T-helper 17 cell (primary cell): ENCODE data around the gene GLP1R. TPM values are rescaled to one million over a fixed set of nuclear protein-coding genes. Genes with fewer than 3 reads are reported as not detected.
A peak's percentile ranks its signal among the peaks of the same experiment; 100 is the strongest.

Source experiments
- ATAC-seq: fragments of 150-1000 bp; cut with Tn5 transposase; 2 replicates; pipeline ENCODE4 v1.10.0; 2021; ENCODE audit warnings: mild to moderate bottlenecking, moderate library complexity
- DNase-seq, 3 donors: peaks; one replicate each; pipeline versions ENCODE4 v3.0.0 to v3.0.0-alpha.2; 2020 to 2021
- H3K9me3 ChIP-seq: one replicate; pipeline ENCODE4 v1.7.0; 2013; ENCODE audit warnings: low read length, mild to moderate bottlenecking; ENCODE audit not compliant: control insufficient read depth, poor library complexity, severe bottlenecking
- H3K27ac Mint-ChIP-seq: one replicate; pipeline ENCODE4 v1.8.0; 2022; ENCODE audit warnings: mild to moderate bottlenecking, moderate library complexity, mixed read lengths
- H3K27me3 Mint-ChIP-seq: one replicate; pipeline ENCODE4 v1.8.0; 2022; ENCODE audit warnings: mixed read lengths
- H3K36me3 Mint-ChIP-seq: one replicate; pipeline ENCODE4 v1.8.0; 2022; ENCODE audit warnings: low read depth, mixed read lengths
- H3K4me1 Mint-ChIP-seq: one replicate; pipeline ENCODE4 v1.8.0; 2022; ENCODE audit warnings: mild to moderate bottlenecking, mixed read lengths
- H3K4me3 Mint-ChIP-seq: one replicate; pipeline ENCODE4 v1.8.0; 2022; ENCODE audit warnings: mild to moderate bottlenecking, moderate library complexity, mixed read lengths
- total RNA-seq, 4 donors: library from RNA in 2 of 4; stranded (reverse) in 2 of 4; gene quantifications; one replicate each; pipeline ENCODE4 v1.2.3 and lab custom pipeline; 2022 to 2026

Gene GLP1R
- total RNA-seq (not detected), total RNA-seq (lab: John Stamatoyannopoulos, UW) (0 reads per million in 2 donors)

DNA sequence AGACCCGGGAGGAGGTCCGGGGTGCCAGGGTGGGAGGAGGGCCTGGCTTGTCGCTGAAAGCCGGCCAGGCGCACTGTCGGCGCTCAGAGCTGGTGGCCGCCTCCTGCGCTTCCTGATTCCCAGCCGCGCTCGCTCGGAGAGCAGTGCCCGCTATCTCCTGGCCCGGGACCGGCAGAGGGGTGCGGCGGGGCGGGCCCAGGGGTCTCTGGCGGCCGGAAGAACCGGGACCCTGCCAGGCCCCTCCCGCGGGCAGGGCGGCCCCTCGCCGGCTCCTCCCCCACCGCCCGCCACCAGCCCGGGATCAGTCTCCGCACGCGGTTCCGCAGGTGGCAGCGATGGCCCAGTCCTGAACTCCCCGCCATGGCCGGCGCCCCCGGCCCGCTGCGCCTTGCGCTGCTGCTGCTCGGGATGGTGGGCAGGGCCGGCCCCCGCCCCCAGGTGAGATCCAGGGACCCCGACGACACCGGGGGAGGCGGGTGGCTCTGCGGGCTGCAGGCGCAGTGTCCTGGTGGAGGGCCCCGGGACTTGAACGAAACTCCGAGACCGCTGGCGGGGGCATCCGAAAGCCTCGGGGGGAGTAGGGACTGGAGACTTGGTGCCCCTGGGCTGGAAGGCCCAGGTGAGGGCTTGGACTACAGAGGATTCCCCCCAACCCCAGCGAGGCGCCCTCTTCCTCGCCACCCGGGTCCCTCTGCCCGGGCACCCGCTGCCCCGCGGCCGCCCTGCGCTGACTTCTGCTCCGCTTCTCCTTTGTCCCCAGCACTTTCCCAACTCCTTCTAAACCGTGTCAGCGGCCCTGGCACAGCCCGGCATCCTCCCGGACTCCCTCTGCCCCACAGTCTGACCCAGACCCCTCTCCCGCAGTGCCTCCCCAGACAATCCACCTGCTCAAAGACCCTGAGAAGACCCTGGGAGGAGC lies at the start of gene GLP1R:
Gene GLP1R, plus strand, starts transcription at position 301 of the 919 bp plus-strand sequence. Its CDS starts 60 bp downstream, at position 361.
- Mint-ChIP-seq H3K36me3 (peaks cover 6% of the 10 kb centered on the region), H3K27me3 (peaks cover 61% of the 10 kb centered on the region), H3K4me3 (peak within 1 kb of the TSS; percentile 83), H3K4me1 (peaks cover 18% of the 10 kb centered on the region), H3K27ac (no peak within 1 kb of the TSS)
- H3K9me3 ChIP-seq, result no peaks in the 10 kb centered on the region
- no peak for ATAC-seq
- no peak for DNase-seq

DNA sequence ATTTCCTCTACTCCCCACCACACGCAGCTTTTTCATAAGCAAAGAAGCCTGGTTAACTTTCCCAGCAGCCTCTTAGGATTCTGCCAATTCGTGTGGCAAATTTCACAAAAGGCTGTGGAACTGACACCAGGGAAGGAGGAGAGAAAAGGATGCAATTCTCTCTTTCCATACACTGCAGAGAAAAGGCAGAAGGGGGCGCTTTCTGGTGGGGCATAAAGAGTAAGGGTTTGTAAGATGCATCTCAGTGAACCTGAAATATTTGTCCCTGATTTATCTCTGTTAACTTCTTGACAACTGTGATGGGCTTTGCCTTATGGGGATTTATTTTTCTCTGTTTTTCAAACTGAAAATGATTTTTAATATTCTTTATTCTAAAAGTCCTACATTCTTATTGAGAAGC lies 45.5 kb upstream of the GLP1R start:
- H3K36me3 Mint-ChIP-seq, result peaks cover 2% of the 10 kb centered on the region
- DNase-seq, result no peak

GRCh38 chr6:39003492-39003891 lies 45.1 kb upstream of the GLP1R start:
- Mint-ChIP-seq H3K27ac (no peak overlapping the region), H3K4me3 (no peak overlapping the region), H3K36me3 (peaks cover 2% of the 10 kb centered on the region), H3K27me3 (peaks cover 51% of the 10 kb centered on the region), H3K4me1 (no peaks in the 10 kb centered on the region)
- H3K9me3 ChIP-seq, result no peaks in the 10 kb centered on the region
- DNase-seq, result no peak
- ATAC-seq, result no peak

More for the DNA sequence above, 45.5 kb upstream of the GLP1R start:
- H3K27ac Mint-ChIP-seq, result no peak overlapping the region
- no peaks in the 10 kb centered on the region for H3K9me3 ChIP-seq
- H3K4me3 Mint-ChIP-seq, result no peak overlapping the region
- peaks cover 48% of the 10 kb centered on the region for H3K27me3 Mint-ChIP-seq
- ATAC-seq, result no peak
- H3K4me1 Mint-ChIP-seq, result no peaks in the 10 kb centered on the region

DNA sequence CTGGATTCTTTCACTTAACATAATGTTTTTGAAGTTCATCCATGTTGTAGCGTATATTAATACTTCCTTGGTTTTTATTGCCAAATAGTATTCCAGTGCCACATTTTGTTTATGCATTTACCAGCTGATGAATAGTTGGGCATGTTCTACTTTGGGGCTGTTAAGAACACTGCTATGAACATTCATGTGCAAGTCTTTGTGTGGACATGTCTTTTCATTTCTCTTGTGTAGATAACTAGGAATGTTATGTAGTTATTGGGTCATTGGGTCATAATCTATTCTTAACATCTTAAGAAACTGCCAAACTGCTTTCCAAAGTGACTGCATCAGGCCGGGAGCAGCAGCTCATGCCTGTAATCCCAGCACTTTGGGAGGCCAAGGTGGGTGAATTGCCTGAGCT lies 43.8 kb upstream of the GLP1R start:
- Mint-ChIP-seq H3K27me3 (peaks cover 53% of the 10 kb centered on the region), H3K36me3 (peaks cover 2% of the 10 kb centered on the region), H3K4me3 (no peak overlapping the region), H3K4me1 (no peaks in the 10 kb centered on the region), H3K27ac (no peak overlapping the region)
- no peak for ATAC-seq
- no peaks in the 10 kb centered on the region for H3K9me3 ChIP-seq
- no peak for DNase-seq

DNA sequence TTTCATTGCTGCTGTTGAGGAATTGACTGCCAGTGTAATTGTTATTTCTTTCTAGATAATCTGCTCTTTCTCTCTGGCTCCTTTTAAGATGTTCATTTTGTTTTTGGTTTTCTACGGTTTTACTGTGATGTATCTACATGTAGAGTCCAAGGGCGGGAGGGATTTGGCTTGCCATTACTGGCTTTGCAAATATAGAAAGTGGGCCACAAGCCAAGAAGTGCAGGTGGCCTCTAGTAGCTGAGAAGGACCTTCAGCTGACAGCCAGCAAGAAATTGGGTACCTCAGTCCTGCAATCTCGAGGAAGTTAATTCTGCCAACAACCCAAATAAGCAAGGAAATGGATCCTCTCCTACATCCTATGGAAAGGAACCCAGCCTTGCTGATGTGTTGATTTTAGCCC lies 42.8 kb upstream of the GLP1R start:
- Mint-ChIP-seq H3K4me3 (no peak overlapping the region), H3K27ac (no peak overlapping the region), H3K36me3 (peaks cover 2% of the 10 kb centered on the region), H3K4me1 (no peaks in the 10 kb centered on the region), H3K27me3 (peaks cover 44% of the 10 kb centered on the region)
- no peaks in the 10 kb centered on the region for H3K9me3 ChIP-seq
- DNase-seq (no peak), ATAC-seq (no peak)

DNA sequence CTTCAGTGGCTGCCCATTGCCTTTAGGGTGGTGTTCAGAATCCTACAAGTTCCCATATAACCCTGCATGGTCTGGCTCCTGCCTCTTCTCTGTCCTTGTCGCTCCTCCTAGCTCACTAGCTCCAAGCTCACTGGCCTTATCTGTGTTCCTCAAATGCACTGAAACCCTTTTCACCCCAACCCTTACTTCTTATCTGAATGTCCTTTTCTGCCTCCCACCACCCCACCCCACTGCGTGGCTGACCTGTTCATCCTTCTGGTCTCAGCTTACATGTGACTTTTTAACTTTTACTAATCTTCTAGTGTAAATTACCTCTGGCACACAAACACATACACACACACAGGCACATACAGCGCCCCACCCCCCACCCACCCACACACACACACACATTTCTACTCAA lies 41.0 kb upstream of the GLP1R start:
- Mint-ChIP-seq H3K4me3 (no peak overlapping the region), H3K27ac (no peak overlapping the region), H3K36me3 (no peaks in the 10 kb centered on the region), H3K27me3 (peaks cover 48% of the 10 kb centered on the region), H3K4me1 (no peaks in the 10 kb centered on the region)
- no peak for ATAC-seq
- DNase-seq, result no peak
- H3K9me3 ChIP-seq, result no peaks in the 10 kb centered on the region

DNA sequence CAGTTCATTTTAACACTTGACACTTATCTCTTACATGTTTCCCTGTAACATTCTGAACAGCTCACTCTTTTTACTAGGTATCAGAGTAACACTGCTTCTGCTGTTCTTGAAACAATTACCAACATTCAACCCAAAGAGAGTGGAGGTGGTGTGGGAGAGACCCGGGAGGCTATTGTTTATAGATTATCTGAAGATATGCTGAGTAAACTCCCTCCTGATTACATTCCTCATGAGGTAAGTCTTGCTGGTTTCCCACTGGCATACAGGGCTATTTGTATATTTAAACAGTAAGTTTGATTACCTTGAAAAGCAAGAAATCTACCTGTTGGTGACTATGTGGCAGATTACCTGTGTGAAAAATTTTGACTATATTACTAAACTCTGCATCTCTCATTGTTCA lies 39.8 kb upstream of the GLP1R start:
- no peak overlapping the region for H3K4me3 Mint-ChIP-seq
- no peak overlapping the region for H3K27ac Mint-ChIP-seq
- ATAC-seq, result no peak
- DNase-seq, result no peak
- no peaks in the 10 kb centered on the region for H3K4me1 Mint-ChIP-seq
- peaks cover 50% of the 10 kb centered on the region for H3K27me3 Mint-ChIP-seq
- H3K9me3 ChIP-seq, result no peaks in the 10 kb centered on the region
- no peaks in the 10 kb centered on the region for H3K36me3 Mint-ChIP-seq

GRCh38 chr6:39009476-39009875 lies 39.1 kb upstream of the GLP1R start:
- H3K4me3 Mint-ChIP-seq, result no peak overlapping the region
- ATAC-seq, result no peak
- no peak overlapping the region for H3K27ac Mint-ChIP-seq
- peaks cover 50% of the 10 kb centered on the region for H3K27me3 Mint-ChIP-seq
- no peaks in the 10 kb centered on the region for H3K9me3 ChIP-seq
- no peak for DNase-seq
- H3K36me3 Mint-ChIP-seq, result no peaks in the 10 kb centered on the region
- no peaks in the 10 kb centered on the region for H3K4me1 Mint-ChIP-seq

DNA sequence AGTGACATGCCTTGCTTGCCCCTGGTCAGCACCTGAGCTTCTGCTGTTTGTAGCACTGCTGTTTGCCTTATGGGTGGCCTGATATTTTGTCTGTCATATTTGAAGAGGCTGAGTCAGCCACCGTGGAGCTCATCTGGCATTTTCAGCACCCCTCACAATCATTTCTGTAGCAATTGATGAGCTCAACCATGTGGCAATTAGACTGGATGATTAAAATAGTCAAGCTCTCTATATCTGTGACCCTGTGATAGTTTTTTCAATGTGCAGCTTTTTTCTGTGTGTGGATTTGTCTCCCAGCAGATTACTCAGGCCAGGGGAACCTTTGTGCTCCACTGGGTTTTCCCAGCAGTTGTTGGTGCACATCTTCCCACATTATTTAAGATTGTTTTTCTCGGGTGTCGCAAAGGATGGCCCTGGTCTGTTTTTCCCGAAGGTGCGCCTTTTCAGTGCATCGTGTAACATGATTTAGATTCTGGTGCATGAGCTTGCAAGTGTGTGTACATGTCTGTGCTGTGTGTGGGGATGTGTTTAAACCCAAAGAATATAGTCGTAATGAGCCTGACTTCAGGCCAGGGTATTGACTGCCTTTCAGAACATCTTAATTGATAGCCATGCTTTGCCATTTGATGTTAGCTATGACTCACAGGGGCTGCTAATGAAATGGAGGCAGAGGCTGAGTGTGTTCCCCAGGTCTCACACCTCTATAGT lies 31.6 kb upstream of the GLP1R start:
- no peaks in the 10 kb centered on the region for H3K9me3 ChIP-seq
- Mint-ChIP-seq H3K4me1 (no peaks in the 10 kb centered on the region), H3K27me3 (peaks cover 7% of the 10 kb centered on the region), H3K4me3 (no peak overlapping the region), H3K36me3 (no peaks in the 10 kb centered on the region), H3K27ac (no peak overlapping the region)
- no peak for ATAC-seq
- DNase-seq, result no peak

DNA sequence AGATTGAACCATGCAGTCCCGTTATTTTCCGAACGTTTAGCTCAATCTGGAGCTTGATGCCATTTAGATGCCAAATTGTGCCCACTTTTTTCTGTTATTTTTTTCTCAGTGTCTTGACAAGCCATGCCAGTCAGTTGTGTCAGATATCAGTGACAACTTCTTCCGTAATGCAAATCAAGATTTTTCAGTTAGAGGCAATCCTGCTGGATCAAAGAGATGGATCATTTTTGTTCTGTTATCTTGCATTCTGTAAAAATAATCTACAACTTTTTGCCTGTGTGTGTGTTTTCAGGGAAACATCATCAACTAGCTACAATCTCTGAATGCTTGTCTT lies 31.1 kb upstream of the GLP1R start:
- H3K27me3 Mint-ChIP-seq, result peaks cover 2% of the 10 kb centered on the region
- no peak overlapping the region for H3K4me3 Mint-ChIP-seq
- DNase-seq, result no peak
- no peaks in the 10 kb centered on the region for H3K36me3 Mint-ChIP-seq
- H3K9me3 ChIP-seq, result no peaks in the 10 kb centered on the region
- no peaks in the 10 kb centered on the region for H3K4me1 Mint-ChIP-seq
- no peak for ATAC-seq
- no peak overlapping the region for H3K27ac Mint-ChIP-seq

DNA sequence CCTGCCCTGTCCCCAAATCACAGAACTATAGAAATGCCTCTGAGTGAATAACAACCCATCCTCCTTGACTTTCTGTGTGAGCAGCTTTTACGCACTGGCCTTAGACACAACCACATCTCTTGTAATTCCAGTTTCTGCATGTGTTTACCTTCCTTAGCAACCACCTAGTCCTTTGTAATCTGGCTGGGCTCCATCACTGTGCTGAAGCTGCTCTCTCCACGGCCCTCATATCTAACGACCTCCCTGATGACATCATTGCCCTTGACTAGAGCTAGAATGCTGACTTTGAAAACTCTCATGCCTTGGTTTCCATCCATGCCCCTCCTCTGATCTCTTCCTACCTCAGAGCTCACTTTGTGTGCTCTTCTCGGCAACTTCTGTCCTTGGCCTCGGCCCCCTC lies 30.5 kb upstream of the GLP1R start:
- Mint-ChIP-seq H3K36me3 (no peaks in the 10 kb centered on the region), H3K27ac (no peak overlapping the region), H3K4me1 (no peaks in the 10 kb centered on the region), H3K4me3 (no peak overlapping the region), H3K27me3 (no peaks in the 10 kb centered on the region)
- no peaks in the 10 kb centered on the region for H3K9me3 ChIP-seq
- DNase-seq (no peak), ATAC-seq (no peak)

DNA sequence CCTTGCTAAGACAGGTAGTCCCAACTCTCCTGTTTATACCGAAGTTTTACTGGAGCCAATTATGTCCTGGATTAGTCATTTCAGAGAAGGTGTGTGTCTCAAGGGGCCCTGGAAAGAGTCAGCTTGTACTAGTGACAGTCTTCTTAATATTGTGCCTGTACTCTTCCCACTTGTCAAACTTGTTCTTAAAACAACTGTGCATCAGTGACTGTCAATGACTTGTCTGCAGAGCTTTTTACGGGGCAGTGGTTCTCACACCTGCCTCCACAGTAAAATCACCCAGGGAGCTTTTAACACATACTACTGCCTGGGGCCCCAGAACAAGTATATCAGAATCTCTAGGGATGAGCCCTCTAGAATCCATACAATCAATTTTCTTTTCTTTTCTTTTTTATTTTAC lies 28.4 kb upstream of the GLP1R start:
- no peak for DNase-seq
- H3K9me3 ChIP-seq, result no peaks in the 10 kb centered on the region
- no peak overlapping the region for H3K4me3 Mint-ChIP-seq
- H3K4me1 Mint-ChIP-seq, result no peaks in the 10 kb centered on the region
- no peak overlapping the region for H3K27ac Mint-ChIP-seq
- H3K36me3 Mint-ChIP-seq, result no peaks in the 10 kb centered on the region
- peaks cover 10% of the 10 kb centered on the region for H3K27me3 Mint-ChIP-seq
- ATAC-seq, result no peak

DNA sequence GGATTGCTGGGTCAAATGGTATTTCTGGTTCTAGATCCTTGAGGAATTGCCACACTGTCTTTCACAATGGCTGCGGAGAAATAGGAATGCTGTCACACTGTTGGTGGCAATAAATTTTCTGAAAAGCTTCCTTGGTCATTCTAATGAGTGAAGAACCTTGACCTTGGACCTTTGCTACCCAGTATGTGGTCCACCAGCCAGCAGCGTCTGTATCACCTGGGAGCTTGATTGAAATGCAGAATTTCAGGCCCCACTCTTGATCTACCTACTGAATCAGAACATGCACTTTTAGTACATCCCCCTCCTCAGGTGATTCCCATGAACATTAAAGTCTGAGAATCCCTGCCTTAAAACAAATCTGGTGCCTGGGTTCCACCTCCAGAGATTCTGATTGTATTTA lies 27.5 kb upstream of the GLP1R start:
- Mint-ChIP-seq H3K36me3 (no peaks in the 10 kb centered on the region), H3K4me3 (no peak overlapping the region), H3K4me1 (no peaks in the 10 kb centered on the region), H3K27ac (no peak overlapping the region), H3K27me3 (peaks cover 17% of the 10 kb centered on the region)
- ATAC-seq, result no peak
- no peak for DNase-seq
- no peaks in the 10 kb centered on the region for H3K9me3 ChIP-seq
